HepG2 (cell line): Measurements from ENCODE around the gene DNAJC8. TPM values are rescaled to one million over a fixed set of nuclear protein-coding genes. Genes with fewer than 3 reads are reported as not detected.

Experiments
- ATF2 ChIP-seq: sonication (generic); formaldehyde crosslinking; IDR thresholded peaks from 2 replicates; pipeline ENCODE4 v1.4.0; 2020; ENCODE audit warnings: missing genetic modification reagents
- JUN ChIP-seq: sonication (generic); formaldehyde crosslinking; IDR thresholded peaks from 2 replicates; pipeline ENCODE4 v1.4.0; 2020; ENCODE audit warnings: mild to moderate bottlenecking, missing genetic modification reagents
- KLF12 ChIP-seq: sonication (generic); formaldehyde crosslinking; IDR thresholded peaks from 2 replicates; pipeline ENCODE4 v1.4.0; 2020; ENCODE audit warnings: missing genetic modification reagents, borderline replicate concordance
- MEF2D ChIP-seq: sonication (generic); formaldehyde crosslinking; IDR thresholded peaks from 2 replicates; pipeline ENCODE4 v1.5.1; 2020; ENCODE audit warnings: mild to moderate bottlenecking, missing genetic modification reagents
- MYPOP ChIP-seq: sonication (generic); formaldehyde crosslinking; IDR thresholded peaks from 2 replicates; pipeline ENCODE4 v1.8.1; 2023; ENCODE audit warnings: mild to moderate bottlenecking, moderate library complexity, missing genetic modification reagents
- NFKB2 ChIP-seq: sonication (generic); formaldehyde crosslinking; IDR thresholded peaks from 2 replicates; pipeline ENCODE4 v1.4.0; 2020; ENCODE audit warnings: missing genetic modification reagents, borderline replicate concordance
- POLR2G ChIP-seq: fragments of 200-400 bp; formaldehyde crosslinking; IDR thresholded peaks from 2 replicates; pipeline ENCODE4 v1.6.1; 2018; ENCODE audit warnings: mild to moderate bottlenecking, low read depth, low read length, moderate library complexity
- SMAD3 ChIP-seq: sonication (generic); formaldehyde crosslinking; IDR thresholded peaks from 2 replicates; pipeline ENCODE4 v1.4.0; 2020; ENCODE audit warnings: missing genetic modification reagents
- TGIF2 ChIP-seq: IDR thresholded peaks from 2 replicates; pipeline ENCODE4 v1.6.1; 2016; ENCODE audit warnings: control low read depth, missing compliant biosample characterization
- TIGD3 ChIP-seq: sonication (generic); formaldehyde crosslinking; IDR thresholded peaks from 2 replicates; pipeline ENCODE4 v1.5.1; 2020; ENCODE audit warnings: mild to moderate bottlenecking, missing genetic modification reagents, borderline replicate concordance
- ZIK1 ChIP-seq: sonication (generic); formaldehyde crosslinking; IDR thresholded peaks from 2 replicates; pipeline ENCODE4 v1.5.0; 2020; ENCODE audit warnings: mild to moderate bottlenecking, low read depth, missing genetic modification reagents, borderline replicate concordance
- ZNF160 ChIP-seq: sonication (generic); formaldehyde crosslinking; IDR thresholded peaks from 2 replicates; pipeline ENCODE4 v1.8.0; 2022; ENCODE audit warnings: mild to moderate bottlenecking, inconsistent platforms, missing genetic modification reagents
- ZNF276 ChIP-seq: sonication (generic); formaldehyde crosslinking; IDR thresholded peaks from 2 replicates; pipeline ENCODE4 v1.4.0; 2020; ENCODE audit warnings: mild to moderate bottlenecking, low read depth, missing genetic modification reagents
- ZNF33A ChIP-seq: sonication (generic); formaldehyde crosslinking; IDR thresholded peaks from 2 replicates; pipeline ENCODE4 v1.5.1; 2020; ENCODE audit warnings: missing genetic modification reagents, mild to moderate bottlenecking, moderate library complexity, borderline replicate concordance
- ZNF552 ChIP-seq: sonication (generic); formaldehyde crosslinking; IDR thresholded peaks from 2 replicates; pipeline ENCODE4 v1.9.0; 2022; ENCODE audit warnings: missing genetic modification reagents, mild to moderate bottlenecking, borderline replicate concordance
- ZNF564 ChIP-seq: sonication (generic); formaldehyde crosslinking; IDR thresholded peaks from 2 replicates; pipeline ENCODE4 v1.8.1; 2023; ENCODE audit warnings: mild to moderate bottlenecking, missing genetic modification reagents
- ZNF644 ChIP-seq: IDR thresholded peaks from 2 replicates; pipeline ENCODE4 v1.6.1; 2016; ENCODE audit warnings: low read depth
- ZNF7 ChIP-seq: IDR thresholded peaks from 2 replicates; pipeline ENCODE4 v1.6.1; 2016; ENCODE audit warnings: missing biosample characterization, missing genetic modification reagents
- ZNF724P ChIP-seq: sonication (generic); formaldehyde crosslinking; IDR thresholded peaks from 2 replicates; pipeline ENCODE4 v1.8.0; 2022; ENCODE audit warnings: missing genetic modification reagents, borderline replicate concordance
- ZNF773 ChIP-seq: sonication (generic); formaldehyde crosslinking; IDR thresholded peaks from 2 replicates; pipeline ENCODE4 v1.4.0; 2020; ENCODE audit warnings: missing genetic modification reagents, borderline replicate concordance
- ZNF839 ChIP-seq: sonication (generic); formaldehyde crosslinking; IDR thresholded peaks from 2 replicates; pipeline ENCODE4 v1.4.0; 2020; ENCODE audit warnings: missing genetic modification reagents, mild to moderate bottlenecking, borderline replicate concordance
- ZNF850 ChIP-seq: sonication (generic); formaldehyde crosslinking; conservative IDR thresholded peaks from 2 replicates; pipeline ENCODE4 v1.9.0; 2021; ENCODE audit warnings: mild to moderate bottlenecking, missing genetic modification reagents
- ZSCAN20 ChIP-seq: sonication (generic); formaldehyde crosslinking; IDR thresholded peaks from 2 replicates; pipeline ENCODE4 v1.4.0; 2020; ENCODE audit warnings: missing genetic modification reagents, mild to moderate bottlenecking, borderline replicate concordance
- polyA plus RNA-seq, 8 experiments: library from polyadenylated mRNA; depleted of rRNA in 3 of 8; stranded (reverse) in 7 of 8; unstranded in 1 of 8; fragments of >200 nt; fragmentation: Illumina TruSeq in 4 of 8; extraction: Trizol in 4 of 8; gene quantifications; 2 replicates each; pipeline versions ENCODE4 v1.2.1 to v1.2.3, GENCODE V29; 2011 to 2016; ENCODE audit warnings: low read depth in 4 of 8, missing spikeins in 1 of 8, mixed read lengths in 1 of 8; ENCODE audit not compliant: insufficient read depth in 1 of 8
- total RNA-seq, 5 experiments: library from RNA; depleted of rRNA; stranded (reverse); fragments of >200 nt; fragmentation: Illumina TruSeq; extraction: Trizol; gene quantifications; 2 replicates each; pipeline ENCODE4 v1.2.3, GENCODE V29; 2016; ENCODE audit warnings: low read depth in 1 of 5

DNAJC8 gene
- total and polyA plus RNA-seq, 2 of the 13 experiments (the other 11 are each of a cell fraction or from before 2014, with no cell fraction given), result 54.5 to 126 TPM

GRCh38 chr1:28235755-28236655 lies 3.2 kb upstream of the DNAJC8 start, which contains the start of gene ATP5IF1 (continued):
- TF ChIP-seq TIGD3 (CRISPR knock-in tag), result peak; percentile 66; the same call in 1 of the 2 replicates
- peak; percentile 60; the same call in 1 of the 2 replicates for TF ChIP-seq ZNF839 (CRISPR knock-in tag)
- peak; percentile 29; the same call in 1 of the 2 replicates for TF ChIP-seq ZNF160 (CRISPR knock-in tag)
- TF ChIP-seq ATF2 (CRISPR knock-in tag), result peak; percentile 21; the same call in 1 of the 2 replicates
- no peak for TF ChIP-seq ZNF33A
- peak; percentile 57 for TF ChIP-seq MYPOP (CRISPR knock-in tag)
- no peak for TF ChIP-seq ZNF7 (CRISPR knock-in tag)
- TF ChIP-seq ZNF552 (CRISPR knock-in tag), result peak; percentile 69; the same call in 1 of the 2 replicates
- peak; percentile 29 for TF ChIP-seq JUN (CRISPR knock-in tag)
- peak; percentile 71; the same call in 1 of the 2 replicates for TF ChIP-seq ZSCAN20 (CRISPR knock-in tag)
- peak; percentile 93; the same call in 1 of the 2 replicates for TF ChIP-seq NFKB2 (CRISPR knock-in tag)
- peak; percentile 92 for TF ChIP-seq POLR2G
- TF ChIP-seq SMAD3 (CRISPR knock-in tag), result peak; percentile 36; the same call in 1 of the 2 replicates
- TF ChIP-seq MEF2D, result peak; percentile 49; the same call in 1 of the 2 replicates
- TF ChIP-seq KLF12, result peak; percentile 71
- TF ChIP-seq ZIK1 (CRISPR knock-in tag), result no peak
- TF ChIP-seq TGIF2, result peak; percentile 73
- TF ChIP-seq ZNF773 (CRISPR knock-in tag), result peak; percentile 61; the same call in 1 of the 2 replicates
- no peak for TF ChIP-seq ZNF850 (CRISPR knock-in tag)
- TF ChIP-seq ZNF276 (CRISPR knock-in tag), result peak; percentile 95
- no peak for TF ChIP-seq ZNF564 (CRISPR knock-in tag)
- TF ChIP-seq ZNF644 (CRISPR knock-in tag), result peak; percentile 45; the same call in 1 of the 2 replicates
- peak; percentile 29; the same call in 1 of the 2 replicates for TF ChIP-seq ZNF724P (CRISPR knock-in tag)
